ENCODE data around the gene GBX1. TPM values are rescaled to one million over a fixed set of nuclear protein-coding genes. Genes with fewer than 3 reads are reported as not detected.

GBX1 gene
- polyA plus RNA-seq, 1 donor (not counting 4 experiments of a cell fraction or from before 2014, with no cell fraction given), result not detected

DNA sequence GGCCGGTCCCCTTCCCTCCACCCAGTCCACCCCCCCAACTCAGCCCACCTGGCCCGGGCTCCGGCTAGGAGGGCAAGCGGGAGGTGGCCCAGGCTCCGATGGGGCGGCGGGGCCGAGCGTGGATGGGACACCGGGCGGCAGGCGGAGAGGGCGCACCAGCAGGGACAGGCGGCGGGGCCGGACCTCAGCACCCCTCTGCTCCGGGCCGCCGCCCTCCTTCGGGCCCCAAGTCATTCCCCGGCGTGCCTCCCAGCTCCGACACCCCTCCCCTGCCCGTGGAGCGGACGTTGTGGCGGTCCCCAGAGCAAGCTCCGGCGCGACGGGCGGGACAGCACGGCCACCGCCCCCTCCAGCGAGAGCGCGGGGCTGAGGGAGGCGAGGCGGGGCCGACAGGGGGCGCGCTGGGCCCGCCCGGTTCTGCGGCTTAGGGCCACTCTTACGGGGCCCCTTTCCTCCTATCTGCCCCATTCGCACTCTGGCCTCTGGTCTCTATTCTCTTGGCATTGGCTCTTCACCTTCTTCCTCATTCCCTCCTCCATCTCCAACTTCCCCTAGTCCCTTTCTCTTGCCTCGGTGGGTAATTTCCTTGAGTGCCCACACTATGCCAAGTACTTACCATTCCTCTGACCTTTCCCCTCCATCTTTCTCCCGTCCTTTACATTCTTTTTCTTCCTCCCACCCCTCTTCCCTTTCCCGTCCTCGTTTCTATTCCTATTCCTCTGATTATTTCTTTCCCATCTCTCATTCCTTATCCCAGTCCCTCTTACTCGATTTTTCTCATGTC is 701 bp upstream of the GBX1 start:
- peaks cover 5% of the 10 kb centered on the region for H4K20me1 ChIP-seq (ENCODE audit: control insufficient read depth, extremely low read depth, insufficient read depth, low read length)
- dilution Hi-C loops (cut with MboI; ENCODE audit: extremely low pct_ligation_motif_present, low sequenced_read_pairs), result no loop called here
- no peak overlapping the region for H3K27ac ChIP-seq (ENCODE audit: control insufficient read depth, insufficient read depth, low read length)
- DNase-seq (ENCODE audit: low read depth, low spot score) (no peak), FAIRE-seq (no peak)
- H3K9me1 ChIP-seq (ENCODE audit: control insufficient read depth, extremely low read depth, insufficient read depth, low read length), result no peaks in the 10 kb centered on the region
- peak; percentile 96 for TF ChIP-seq EZH2 (IDR thresholded peaks at IDR 0.05; ENCODE audit: low read length)
- peak; percentile 49 to 77 (median 72) for TF ChIP-seq CTCF (optimal IDR thresholded peaks at IDR 0.05 in 1 of 3, IDR thresholded peaks at IDR 0.05 in 1 of 3, conservative IDR thresholded peaks at IDR 0.05 in 1 of 3; ENCODE audit: extremely low read depth in 1 of 3, insufficient read depth in 2 of 3, low read length in 3 of 3)
- no peaks in the 10 kb centered on the region for H3K36me3 ChIP-seq (ENCODE audit: control insufficient read depth in 2 of 2, extremely low read depth in 1 of 2, insufficient read depth in 2 of 2, low read length in 2 of 2)
- peak overlapping the region; percentile 54 for H3K4me2 ChIP-seq (ENCODE audit: control insufficient read depth, extremely low read depth, insufficient read depth, low read depth, low read length)
- no peaks in the 10 kb centered on the region for H3K9me3 ChIP-seq (ENCODE audit: control insufficient read depth, low read depth, low read length)
- H2AFZ ChIP-seq (ENCODE audit: control insufficient read depth, low read length), result no peak overlapping the region
- H3K9ac ChIP-seq (ENCODE audit: control insufficient read depth, extremely low read depth, insufficient read depth, low read length), result no peak overlapping the region
- H3K4me3 ChIP-seq (ENCODE audit: control insufficient read depth in 2 of 3, extremely low read depth in 1 of 3, insufficient read depth in 2 of 3, low read depth in 1 of 3, low read length in 3 of 3), result peak overlapping the region; percentile 20 to 38 (median 34)
- no peaks in the 10 kb centered on the region for H3K4me1 ChIP-seq (ENCODE audit: control insufficient read depth, extremely low read depth, insufficient read depth, low read length)
- H3K79me2 ChIP-seq (ENCODE audit: control insufficient read depth, insufficient read depth, low read length), result no peaks in the 10 kb centered on the region
- H3K27me3 ChIP-seq (ENCODE audit: control insufficient read depth, extremely low read depth, insufficient read depth, low read length), result peaks cover 64% of the 10 kb centered on the region

- TF ChIP-seq EZH2 (IDR thresholded peaks at IDR 0.05; ENCODE audit: low read length), result peak; percentile 96
- no peak for TF ChIP-seq CTCF (optimal IDR thresholded peaks at IDR 0.05 in 1 of 3, IDR thresholded peaks at IDR 0.05 in 1 of 3, conservative IDR thresholded peaks at IDR 0.05 in 1 of 3; ENCODE audit: extremely low read depth in 1 of 3, insufficient read depth in 2 of 3, low read length in 3 of 3)
- Histone ChIP-seq H3K36me3 (ENCODE audit: control insufficient read depth in 2 of 2, extremely low read depth in 1 of 2, insufficient read depth in 2 of 2, low read length in 2 of 2) (no peaks in the 10 kb centered on the region), H3K9me1 (ENCODE audit: control insufficient read depth, extremely low read depth, insufficient read depth, low read length) (no peaks in the 10 kb centered on the region), H4K20me1 (ENCODE audit: control insufficient read depth, extremely low read depth, insufficient read depth, low read length) (peaks cover 5% of the 10 kb centered on the region), H3K4me3 (ENCODE audit: control insufficient read depth in 2 of 3, extremely low read depth in 1 of 3, insufficient read depth in 2 of 3, low read depth in 1 of 3, low read length in 3 of 3) (no peak overlapping the region), H3K27ac (ENCODE audit: control insufficient read depth, insufficient read depth, low read length) (no peak overlapping the region), H3K4me2 (ENCODE audit: control insufficient read depth, extremely low read depth, insufficient read depth, low read depth, low read length) (peak overlapping the region; percentile 16), H3K79me2 (ENCODE audit: control insufficient read depth, insufficient read depth, low read length) (no peaks in the 10 kb centered on the region), H3K27me3 (ENCODE audit: control insufficient read depth, extremely low read depth, insufficient read depth, low read length) (peaks cover 64% of the 10 kb centered on the region), H3K4me1 (ENCODE audit: control insufficient read depth, extremely low read depth, insufficient read depth, low read length) (no peaks in the 10 kb centered on the region), H2AFZ (ENCODE audit: control insufficient read depth, low read length) (no peak overlapping the region), H3K9ac (ENCODE audit: control insufficient read depth, extremely low read depth, insufficient read depth, low read length) (no peak overlapping the region), H3K9me3 (ENCODE audit: control insufficient read depth, low read depth, low read length) (no peaks in the 10 kb centered on the region)
- dilution Hi-C loops (cut with MboI; ENCODE audit: extremely low pct_ligation_motif_present, low sequenced_read_pairs), result no loop called here
- DNase-seq (ENCODE audit: low read depth, low spot score) (no peak), FAIRE-seq (no peak)
These were observed 781 bp downstream of the GBX1 start for GRCh38 chr7:151166629-151167196.
